Measurements from ENCODE around the gene NOB1. TPM values are rescaled to one million over a fixed set of nuclear protein-coding genes. Genes with fewer than 3 reads are reported as not detected.

NOB1 gene
- total RNA-seq, 1 experiment from 2014 or later, result 101 TPM

DNA sequence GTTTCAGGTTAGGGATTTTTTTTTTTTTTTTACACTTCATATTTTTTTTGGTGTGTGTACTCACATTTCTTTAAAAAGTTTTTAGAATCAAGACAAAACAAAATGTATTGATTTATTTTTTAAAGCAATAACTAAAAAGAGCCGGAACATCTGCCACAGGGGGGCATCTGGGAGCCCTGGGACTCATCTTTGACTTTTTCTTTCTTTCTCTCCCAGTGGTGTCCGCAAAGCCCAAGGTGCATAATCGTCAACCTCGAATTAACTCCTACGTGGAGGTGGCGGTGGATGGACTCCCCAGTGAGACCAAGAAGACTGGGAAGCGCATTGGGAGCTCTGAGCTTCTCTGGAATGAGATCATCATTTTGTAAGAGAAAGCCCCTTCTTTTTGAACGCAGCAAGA, 43.7 kb upstream of the NOB1 start:
- TF ChIP-seq, protein P1, sequence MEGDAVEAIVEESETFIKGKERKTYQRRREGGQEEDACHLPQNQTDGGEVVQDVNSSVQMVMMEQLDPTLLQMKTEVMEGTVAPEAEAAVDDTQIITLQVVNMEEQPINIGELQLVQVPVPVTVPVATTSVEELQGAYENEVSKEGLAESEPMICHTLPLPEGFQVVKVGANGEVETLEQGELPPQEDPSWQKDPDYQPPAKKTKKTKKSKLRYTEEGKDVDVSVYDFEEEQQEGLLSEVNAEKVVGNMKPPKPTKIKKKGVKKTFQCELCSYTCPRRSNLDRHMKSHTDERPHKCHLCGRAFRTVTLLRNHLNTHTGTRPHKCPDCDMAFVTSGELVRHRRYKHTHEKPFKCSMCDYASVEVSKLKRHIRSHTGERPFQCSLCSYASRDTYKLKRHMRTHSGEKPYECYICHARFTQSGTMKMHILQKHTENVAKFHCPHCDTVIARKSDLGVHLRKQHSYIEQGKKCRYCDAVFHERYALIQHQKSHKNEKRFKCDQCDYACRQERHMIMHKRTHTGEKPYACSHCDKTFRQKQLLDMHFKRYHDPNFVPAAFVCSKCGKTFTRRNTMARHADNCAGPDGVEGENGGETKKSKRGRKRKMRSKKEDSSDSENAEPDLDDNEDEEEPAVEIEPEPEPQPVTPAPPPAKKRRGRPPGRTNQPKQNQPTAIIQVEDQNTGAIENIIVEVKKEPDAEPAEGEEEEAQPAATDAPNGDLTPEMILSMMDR (conservative IDR thresholded peaks at IDR 0.05), result peak; percentile 56
- H3K23ac ChIP-seq (ENCODE audit: insufficient read length, low read depth, low read length), result no peak overlapping the region
- H3K79me2 ChIP-seq (ENCODE audit: insufficient read depth, low read length), result no peaks in the 10 kb centered on the region
- no peaks in the 10 kb centered on the region for H3K79me1 ChIP-seq (ENCODE audit: insufficient read depth, low read depth, low read length, poor library complexity, severe bottlenecking)
- H3K18ac ChIP-seq (ENCODE audit: insufficient read length, low read depth, low read length), result no peak overlapping the region
- no peak overlapping the region for H3K56ac ChIP-seq (ENCODE audit: insufficient read length, low read depth, low read length)
- H3K27ac ChIP-seq (ENCODE audit: insufficient read length, low read depth, low read length), result no peak overlapping the region
- H3K4me2 ChIP-seq (ENCODE audit: insufficient read depth, insufficient read length, low read length), result no peak overlapping the region
- no peak overlapping the region for H2BK120ac ChIP-seq (ENCODE audit: low read depth, low read length, poor library complexity, severe bottlenecking)
- no peak overlapping the region for H4K5ac ChIP-seq (ENCODE audit: insufficient read length, low read depth, low read length)
- H3K23me2 ChIP-seq (ENCODE audit: insufficient read length, low read depth, low read length, poor library complexity, severe bottlenecking), result no peaks in the 10 kb centered on the region
- DNase-seq, result no peak
- H3K36me3 Mint-ChIP-seq (ENCODE audit: insufficient read depth in 1 of 3, low read depth in 3 of 3), result peaks cover 7 to 21% (median 21%) of the 10 kb centered on the region in 3 experiments; a peak in 6 of 7 replicates
- no peaks in the 10 kb centered on the region for H3K9me3 Mint-ChIP-seq
- H3K4me1 Mint-ChIP-seq, result peaks cover 5 to 17% of the 10 kb centered on the region in 2 experiments
- H2AFZ ChIP-seq (ENCODE audit: low read length), result no peak overlapping the region
- no CpG with 5 or more reads among the region's 8 CpGs for WGBS (ENCODE audit: extremely low coverage, insufficient read length, low lambda C conversion rate)
- H2BK5ac ChIP-seq (ENCODE audit: insufficient read length, low read length), result no peak overlapping the region
- no peak overlapping the region for H2BK15ac ChIP-seq (ENCODE audit: low read depth, low read length)
- H3T11ph ChIP-seq (ENCODE audit: low read length), result no peak overlapping the region
- no peak overlapping the region for H3K4me3 Mint-ChIP-seq
- no peak overlapping the region for H3K9ac ChIP-seq (ENCODE audit: extremely low read depth, insufficient read length, low read length)
- no peaks in the 10 kb centered on the region for H3K4me1 ChIP-seq (ENCODE audit: insufficient read depth, low read length)
- no peak overlapping the region for H3K4ac ChIP-seq (ENCODE audit: low read depth, low read length)
- no peak overlapping the region for H3K14ac ChIP-seq (ENCODE audit: insufficient read depth, low read length)
- H3K9me3 ChIP-seq (ENCODE audit: control insufficient read depth, low read depth, low read length), result no peaks in the 10 kb centered on the region
- H3K27me3 Mint-ChIP-seq (ENCODE audit: low read depth), result no peaks in the 10 kb centered on the region
- H4K20me1 ChIP-seq (ENCODE audit: control insufficient read depth, insufficient read depth, insufficient read length), result no peaks in the 10 kb centered on the region
- no peak overlapping the region for H2BK12ac ChIP-seq (ENCODE audit: insufficient read length, low read depth, low read length)
- H3K27ac Mint-ChIP-seq, result peak overlapping the region in 2 of 3 experiments; percentile 45 to 71; a peak in 1 of 7 replicates
- no peak overlapping the region for H4K91ac ChIP-seq (ENCODE audit: insufficient read length, low read depth, low read length)
- H4K8ac ChIP-seq (replicated peaks; ENCODE audit: insufficient read length, low read depth, low read length), result no peak overlapping the region
- H3K27me3 ChIP-seq (ENCODE audit: insufficient read depth, low read length), result no peaks in the 10 kb centered on the region
- H2BK20ac ChIP-seq (ENCODE audit: low read depth, low read length, poor library complexity, severe bottlenecking), result no peak overlapping the region
- no peak overlapping the region for H2AK5ac ChIP-seq (ENCODE audit: insufficient read length, low read length)

Measured in H9 (cell line).